Esophagus muscularis mucosa (tissue), 3 donors: Measurements from ENCODE around the gene GRAMD1C.

Experiments used
- CTCF ChIP-seq, 3 experiments: fragments of 200-600 bp in 2 of 3; fragments of 450-650 bp in 1 of 3; sonication (generic) in 2 of 3; IDR thresholded peaks; one replicate each; pipeline ENCODE4 v1.5.1; 2017 to 2019; ENCODE audit warnings: antibody characterized with exemption in 3 of 3, mild to moderate bottlenecking in 2 of 3, moderate library complexity in 1 of 3
- POLR2A ChIP-seq: fragments of 450-650 bp; IDR thresholded peaks from one replicate; pipeline ENCODE4 v1.6.1; 2017; ENCODE audit warnings: antibody characterized with exemption, moderate library complexity, mild to moderate bottlenecking, low read depth

- TF ChIP-seq CTCF (IDR thresholded peaks at IDR 0.05) (no peak), POLR2A (no peak)
Measured at GRCh38 chr3:113966172-113966571, 127.6 kb downstream of the GRAMD1C start.
